Measurements from ENCODE around the gene TSPAN15.
"Not testable (repeated sequence)": the region's sequence is repeated elsewhere in the genome, so short reads cannot be mapped to it uniquely, and the experiment has no call there.

Gene TSPAN15

DNA sequence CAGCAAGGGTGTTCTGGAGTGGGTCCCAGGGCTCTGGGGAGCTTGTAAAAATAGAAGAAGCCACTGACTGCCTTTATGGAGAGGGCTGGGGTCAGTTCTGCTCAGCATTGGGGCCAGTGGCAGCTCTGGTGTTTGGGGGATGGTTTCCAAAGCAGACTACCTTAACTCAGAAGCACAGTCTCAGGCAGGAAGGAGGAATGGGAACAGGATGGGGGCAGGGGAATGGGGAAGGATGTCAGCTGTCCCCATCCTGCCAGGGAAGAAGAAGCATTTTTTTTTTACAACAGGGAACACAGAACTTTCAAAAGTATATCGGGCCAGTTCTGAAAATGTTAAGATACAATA is 28.8 kb downstream of the TSPAN15 start:
- no peak overlapping the region for H3K27ac ChIP-seq

DNA sequence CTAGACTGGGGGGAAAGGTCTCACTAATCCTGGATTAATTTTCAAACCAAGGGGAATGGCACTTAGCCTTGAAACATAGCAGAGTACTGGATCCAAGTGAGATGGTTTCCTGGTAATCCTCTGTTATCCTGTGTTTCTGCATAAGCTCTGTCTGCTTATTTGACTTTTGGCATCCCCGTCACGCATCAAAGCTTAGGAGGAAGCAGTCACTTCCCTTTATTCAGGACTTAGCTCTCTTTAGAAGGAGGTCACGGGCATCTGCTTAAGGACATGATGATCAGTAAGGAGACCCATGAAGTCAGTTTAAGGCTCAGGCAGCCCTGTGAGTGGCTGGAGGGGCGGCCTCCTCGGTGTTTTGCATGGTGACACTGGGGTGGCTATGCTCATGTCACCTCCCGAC is 30.0 kb downstream of the TSPAN15 start:
- TF ChIP-seq, protein P1, sequence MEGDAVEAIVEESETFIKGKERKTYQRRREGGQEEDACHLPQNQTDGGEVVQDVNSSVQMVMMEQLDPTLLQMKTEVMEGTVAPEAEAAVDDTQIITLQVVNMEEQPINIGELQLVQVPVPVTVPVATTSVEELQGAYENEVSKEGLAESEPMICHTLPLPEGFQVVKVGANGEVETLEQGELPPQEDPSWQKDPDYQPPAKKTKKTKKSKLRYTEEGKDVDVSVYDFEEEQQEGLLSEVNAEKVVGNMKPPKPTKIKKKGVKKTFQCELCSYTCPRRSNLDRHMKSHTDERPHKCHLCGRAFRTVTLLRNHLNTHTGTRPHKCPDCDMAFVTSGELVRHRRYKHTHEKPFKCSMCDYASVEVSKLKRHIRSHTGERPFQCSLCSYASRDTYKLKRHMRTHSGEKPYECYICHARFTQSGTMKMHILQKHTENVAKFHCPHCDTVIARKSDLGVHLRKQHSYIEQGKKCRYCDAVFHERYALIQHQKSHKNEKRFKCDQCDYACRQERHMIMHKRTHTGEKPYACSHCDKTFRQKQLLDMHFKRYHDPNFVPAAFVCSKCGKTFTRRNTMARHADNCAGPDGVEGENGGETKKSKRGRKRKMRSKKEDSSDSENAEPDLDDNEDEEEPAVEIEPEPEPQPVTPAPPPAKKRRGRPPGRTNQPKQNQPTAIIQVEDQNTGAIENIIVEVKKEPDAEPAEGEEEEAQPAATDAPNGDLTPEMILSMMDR (IDR thresholded peaks at IDR 0.05), result no peak
- TF ChIP-seq ZFX (IDR thresholded peaks at IDR 0.05; ENCODE audit: borderline replicate concordance), result no peak
- H3K27ac ChIP-seq, result no peak overlapping the region

More for the DNA sequence above, 28.8 kb downstream of the TSPAN15 start:
- TF ChIP-seq ZFX (IDR thresholded peaks at IDR 0.05; ENCODE audit: borderline replicate concordance), result no peak
- TF ChIP-seq, protein P1 (IDR thresholded peaks at IDR 0.05), result no peak

DNA sequence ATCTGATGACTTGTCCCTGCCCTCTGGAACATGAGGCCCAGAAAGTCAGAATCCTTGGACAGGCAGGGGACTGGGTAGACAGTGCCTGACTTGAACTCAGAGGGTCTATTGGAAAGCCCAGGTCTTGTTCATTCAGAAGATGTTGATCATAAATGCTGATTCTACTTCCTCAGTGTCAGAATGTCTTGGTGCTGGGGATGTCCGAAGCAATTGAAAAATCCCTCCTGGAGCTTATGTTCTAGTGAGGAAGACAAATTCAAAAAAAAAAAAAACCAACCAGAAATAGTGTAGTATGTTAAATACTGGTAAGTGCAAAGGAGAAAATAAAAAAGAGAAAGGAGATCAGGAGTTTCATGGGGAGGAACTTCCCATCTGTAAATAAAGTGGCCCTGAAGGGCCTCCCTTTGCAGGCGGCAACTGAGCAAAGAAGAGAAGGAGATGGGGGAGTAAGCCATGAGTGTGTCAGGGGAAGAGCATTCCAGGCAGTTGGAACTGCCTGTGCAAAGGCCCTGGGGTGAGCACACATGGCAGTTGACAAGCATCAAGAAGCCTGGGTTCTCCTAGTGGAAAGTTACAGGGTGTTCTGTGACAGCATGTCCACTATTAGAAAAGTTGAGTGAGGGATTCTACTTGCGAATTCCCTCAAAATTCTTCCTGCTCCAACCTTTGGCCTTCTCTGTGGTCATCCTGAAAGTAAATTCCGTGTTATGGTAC is 30.7 kb downstream of the TSPAN15 start:
- H3K27ac ChIP-seq, result no peak overlapping the region
- TF ChIP-seq, protein P1 (IDR thresholded peaks at IDR 0.05), result no peak
- TF ChIP-seq ZFX (IDR thresholded peaks at IDR 0.05; ENCODE audit: borderline replicate concordance), result no peak

DNA sequence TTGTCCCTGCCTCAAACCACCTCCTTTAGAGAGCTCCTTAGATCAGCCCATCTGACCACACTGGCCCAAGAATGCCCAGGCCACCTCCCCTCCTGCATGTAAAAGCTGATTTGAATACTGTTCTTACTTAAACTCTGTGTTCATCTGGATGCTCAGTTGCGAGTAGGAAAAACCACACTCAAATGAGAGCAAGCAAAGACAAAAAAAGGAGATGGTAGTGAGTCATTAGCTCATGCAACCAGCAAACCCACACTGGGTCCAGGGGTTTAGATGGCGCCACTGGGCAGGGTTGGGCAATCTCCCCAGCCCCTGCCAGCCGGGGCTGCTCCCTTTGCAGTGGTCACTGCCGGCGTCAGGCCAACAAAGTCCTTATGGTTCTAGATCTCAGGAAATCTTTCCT is 32.7 kb downstream of the TSPAN15 start:
- no peak for TF ChIP-seq ZFX (IDR thresholded peaks at IDR 0.05; ENCODE audit: borderline replicate concordance)
- TF ChIP-seq, protein P1 (IDR thresholded peaks at IDR 0.05), result no peak
- H3K27ac ChIP-seq, result no peak overlapping the region

DNA sequence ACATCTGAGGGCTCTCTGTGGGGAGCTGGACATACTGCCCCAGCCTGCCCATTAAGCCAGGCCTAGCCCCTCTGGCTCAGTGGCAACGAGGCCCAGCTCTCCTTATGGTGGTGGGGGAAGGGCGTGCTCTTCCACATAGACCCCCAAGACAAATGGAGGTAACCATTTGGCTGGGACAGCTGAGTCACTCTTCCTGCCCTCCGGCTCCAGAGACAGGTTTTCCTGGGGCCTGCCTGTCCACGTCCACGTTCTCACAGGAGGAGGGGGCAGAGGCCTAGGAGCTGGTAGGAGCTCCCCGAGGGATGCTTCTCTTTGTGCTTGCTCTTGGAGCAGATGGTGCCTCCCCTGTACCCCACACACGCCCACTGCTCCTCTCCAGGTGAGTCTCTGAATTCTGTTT is 33.5 kb downstream of the TSPAN15 start:
- H3K27ac ChIP-seq, result no peak overlapping the region
- no peak for TF ChIP-seq ZFX (IDR thresholded peaks at IDR 0.05; ENCODE audit: borderline replicate concordance)
- TF ChIP-seq, protein P1 (IDR thresholded peaks at IDR 0.05), result no peak

DNA sequence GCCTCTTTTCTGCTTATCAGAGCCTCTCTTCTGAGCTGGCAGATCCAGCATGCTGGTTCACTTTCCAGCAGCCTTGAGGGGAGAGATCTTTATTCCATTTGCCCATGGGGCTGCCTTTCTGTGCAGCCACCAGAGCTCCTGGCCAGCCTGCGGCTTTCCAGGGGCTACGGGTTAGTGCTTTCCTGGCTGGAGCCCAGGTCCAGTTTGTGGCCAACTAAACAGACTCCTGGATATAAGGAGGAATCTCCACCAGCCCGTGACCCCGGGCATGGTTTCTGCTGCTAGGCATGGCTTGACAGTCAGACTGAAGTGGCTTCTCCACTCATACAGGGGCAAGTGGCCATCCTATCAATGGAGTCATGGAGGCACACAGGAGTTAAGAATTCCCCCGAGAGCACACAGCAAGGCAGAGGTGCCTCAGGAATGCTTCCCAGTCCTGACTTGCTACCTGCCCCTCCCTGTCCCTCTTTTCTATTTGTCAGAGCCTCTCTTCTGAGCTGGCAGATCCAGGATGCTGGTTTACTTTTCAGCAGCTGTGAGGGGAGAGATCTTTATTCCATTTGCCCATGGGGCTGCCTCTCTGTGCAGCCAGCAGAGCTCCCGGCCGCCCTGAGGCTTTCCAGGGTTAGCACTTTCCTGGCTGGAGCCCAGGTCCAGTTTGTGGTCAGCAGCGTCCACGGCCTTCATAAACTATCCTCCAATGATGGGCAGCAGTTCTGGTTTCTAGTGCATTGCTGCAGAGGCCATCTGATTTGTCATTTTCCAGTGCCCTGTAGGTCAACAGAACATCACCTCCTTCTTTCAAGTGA is 35.9 kb downstream of the TSPAN15 start:
- no peak overlapping the region for H3K27ac ChIP-seq
- TF ChIP-seq ZFX (IDR thresholded peaks at IDR 0.05; ENCODE audit: borderline replicate concordance), result no peak
- TF ChIP-seq, protein P1 (IDR thresholded peaks at IDR 0.05), result no peak

DNA sequence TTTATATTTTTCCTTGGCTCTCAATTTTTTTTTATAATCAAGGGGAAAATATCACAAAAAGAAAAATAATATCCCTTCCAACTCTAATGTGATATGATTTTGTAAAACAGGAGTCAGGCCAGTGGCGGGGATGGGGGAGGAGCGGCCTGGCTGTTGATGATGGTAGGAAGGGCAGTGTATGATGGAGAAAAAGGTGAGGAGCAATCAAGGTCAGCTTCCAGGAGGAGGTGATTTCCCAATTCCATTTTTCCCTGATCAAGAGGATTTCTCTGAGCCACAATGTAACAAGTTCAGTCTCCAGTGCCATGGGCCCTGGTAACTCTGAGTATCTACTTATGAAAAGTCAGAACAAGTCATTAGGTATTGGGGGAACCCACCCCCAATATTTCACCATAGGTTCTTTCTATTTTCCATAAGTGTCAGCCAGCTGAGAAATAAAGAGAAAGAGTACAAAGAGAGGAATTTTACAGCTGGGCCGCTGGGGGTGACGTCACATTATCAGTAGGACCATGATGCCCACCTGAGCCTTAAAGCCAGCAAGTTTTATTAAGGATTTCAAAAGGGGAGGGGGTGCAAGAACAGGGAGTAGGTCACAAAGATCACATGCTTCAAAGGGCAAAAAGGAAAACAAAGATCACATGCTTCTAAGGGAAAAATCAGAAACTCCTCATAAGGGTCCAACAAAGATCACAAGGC is 37.0 kb downstream of the TSPAN15 start:
- H3K27ac ChIP-seq, result not testable (repeated sequence)

DNA sequence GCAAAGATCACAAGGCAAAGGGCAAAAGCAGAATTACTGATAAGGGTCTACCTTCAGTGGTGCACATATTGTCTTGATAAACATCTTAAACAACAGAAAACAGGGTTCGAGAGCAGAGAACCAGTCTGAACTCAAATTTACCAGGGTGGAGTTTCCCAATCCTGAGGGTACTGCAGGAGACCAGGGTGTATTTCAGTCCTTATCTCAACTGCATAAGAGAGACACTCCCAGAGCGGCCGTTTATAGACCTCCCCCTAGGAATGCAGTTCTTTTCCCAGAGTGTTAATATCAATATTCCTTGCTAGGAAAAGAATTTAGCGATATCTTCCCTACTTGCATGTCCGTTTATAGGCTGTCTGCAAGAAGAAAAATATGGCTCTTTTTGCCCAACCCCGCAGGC is 37.6 kb downstream of the TSPAN15 start:
- H3K27ac ChIP-seq, result not testable (repeated sequence)

Measured in 22Rv1 (cell line).